Stromal cell of bone marrow (primary cell): ENCODE data around the gene MSI2.

ENCODE experiments used
- DNase-seq: peaks from one replicate; pipeline ENCODE4 v3.0.0-alpha.2; 2012; ENCODE audit warnings: low read depth

Gene MSI2

DNA sequence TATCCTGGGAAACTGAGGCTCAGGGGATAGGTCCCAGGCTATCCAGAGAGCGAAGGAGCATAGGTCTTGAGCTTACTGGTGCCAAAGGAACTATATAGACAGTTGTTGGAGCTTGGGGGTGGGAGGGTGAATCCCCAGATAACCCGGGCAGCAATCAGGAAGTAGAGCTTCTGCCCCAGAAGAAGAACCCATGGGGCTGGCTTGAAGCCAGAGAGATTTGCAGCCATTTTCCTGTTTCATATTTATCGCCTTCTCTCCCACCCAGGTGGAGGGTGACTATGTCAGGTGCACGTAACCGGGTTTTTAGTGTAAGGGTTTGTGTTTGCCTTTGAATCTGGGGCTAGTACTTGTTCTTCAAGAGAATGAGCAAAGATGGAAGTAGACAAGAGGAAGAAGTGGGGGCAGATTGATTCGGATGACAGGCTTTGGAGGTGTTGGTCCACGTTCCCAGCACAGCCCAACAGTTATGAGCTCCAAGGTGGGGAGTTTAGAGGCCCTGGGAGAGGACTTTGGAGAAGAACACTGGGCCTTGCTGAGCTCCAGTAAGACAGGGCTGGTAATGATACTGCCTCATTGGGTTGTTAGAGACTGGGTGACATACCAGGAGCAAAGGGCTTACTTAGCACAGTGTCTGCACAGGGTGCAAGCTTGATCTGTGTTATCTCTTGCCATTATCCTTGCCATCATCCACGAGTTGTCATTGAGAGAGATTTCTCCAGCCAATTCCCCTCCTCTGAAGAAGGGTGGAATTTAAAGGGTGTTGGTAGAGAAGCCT, 343.1 kb downstream of the MSI2 start:
- DNase-seq = no peak

DNA sequence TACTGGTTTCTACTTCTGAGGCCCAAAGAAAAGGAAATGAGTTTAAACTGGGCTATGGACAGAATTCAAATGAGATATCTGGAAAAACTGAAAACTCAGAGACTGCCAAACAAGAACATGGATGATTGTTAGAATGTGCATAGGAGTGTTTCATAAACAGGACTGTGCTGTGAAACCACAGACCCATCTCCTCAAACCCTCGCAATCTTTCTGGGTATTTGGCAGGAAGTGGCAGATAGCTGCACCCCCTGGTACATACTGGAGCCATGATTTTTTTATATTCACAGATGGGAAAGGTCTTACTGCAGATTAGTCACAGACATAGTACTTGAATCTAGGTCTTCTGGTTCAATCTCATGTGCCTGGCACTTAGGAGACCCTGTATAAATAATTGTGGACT, 343.8 kb downstream of the MSI2 start:
- DNase-seq = no peak

DNA sequence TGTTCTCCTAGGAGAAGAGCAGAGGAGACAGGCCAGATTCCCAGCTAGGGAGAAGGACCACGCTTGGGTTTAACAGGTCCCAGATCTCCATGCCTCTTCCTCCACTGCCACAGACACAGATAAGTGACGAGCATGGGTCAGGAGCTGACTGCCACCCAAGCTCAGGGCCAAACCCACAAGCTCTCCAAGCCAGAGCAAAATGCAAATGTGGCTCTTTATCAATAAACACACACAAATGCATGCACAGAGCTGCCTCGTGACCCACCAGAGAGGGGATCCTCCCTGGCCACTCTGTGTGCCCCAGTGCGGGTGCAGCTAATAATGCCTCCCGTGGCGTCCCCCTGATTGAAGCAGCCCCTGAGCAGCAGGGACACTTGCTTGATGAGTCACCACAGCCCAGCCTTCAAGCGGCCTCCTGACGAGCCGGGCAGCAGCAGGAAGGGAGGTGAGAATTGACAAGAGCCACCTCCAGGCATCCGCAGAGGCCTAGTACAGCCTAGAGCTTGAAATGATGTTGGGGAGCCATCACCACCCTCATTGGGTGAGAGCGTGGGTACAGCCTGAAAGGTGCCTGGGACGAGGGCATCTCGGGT, 344.9 kb downstream of the MSI2 start:
- DNase-seq = no peak

DNA sequence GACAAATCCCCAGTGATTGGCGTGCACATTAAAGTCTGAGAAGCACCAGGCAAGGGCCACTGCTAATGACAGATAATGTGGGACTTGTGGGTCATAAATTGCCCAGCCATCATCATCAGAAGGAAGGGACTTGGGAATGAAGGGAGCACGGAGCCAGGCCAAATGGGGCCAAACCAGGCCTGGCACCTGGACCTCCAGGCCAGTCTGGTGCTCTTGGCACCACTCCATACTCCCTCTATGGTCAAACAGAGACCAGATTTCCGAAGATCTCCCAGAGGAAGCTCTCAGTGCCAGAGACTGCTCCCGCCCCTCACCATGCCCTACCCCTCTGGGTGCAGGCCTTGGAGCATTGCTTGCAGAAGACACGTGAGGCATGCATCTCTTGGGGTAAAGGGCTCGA, 346.6 kb downstream of the MSI2 start:
- DNase-seq = no peak

DNA sequence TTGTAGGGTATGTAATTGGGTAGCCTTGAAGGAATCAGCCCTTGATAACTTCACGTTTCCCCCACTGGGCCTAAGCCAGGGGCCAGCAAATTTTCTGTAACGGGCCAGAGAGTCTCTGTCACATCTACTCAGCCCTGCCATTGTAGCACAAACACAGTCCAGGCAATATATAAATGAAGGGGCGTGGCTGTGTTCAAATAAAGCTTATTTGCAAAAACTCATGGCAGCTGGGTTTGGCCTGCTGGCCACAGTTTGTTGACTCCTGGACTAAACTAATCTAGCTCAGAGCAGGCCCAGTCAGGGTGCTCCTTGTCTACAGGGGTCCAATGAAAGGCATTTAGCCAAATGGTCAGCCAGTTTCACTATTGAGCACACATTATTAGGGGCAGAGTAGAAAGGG, 347.2 kb downstream of the MSI2 start:
- DNase-seq = no peak

DNA sequence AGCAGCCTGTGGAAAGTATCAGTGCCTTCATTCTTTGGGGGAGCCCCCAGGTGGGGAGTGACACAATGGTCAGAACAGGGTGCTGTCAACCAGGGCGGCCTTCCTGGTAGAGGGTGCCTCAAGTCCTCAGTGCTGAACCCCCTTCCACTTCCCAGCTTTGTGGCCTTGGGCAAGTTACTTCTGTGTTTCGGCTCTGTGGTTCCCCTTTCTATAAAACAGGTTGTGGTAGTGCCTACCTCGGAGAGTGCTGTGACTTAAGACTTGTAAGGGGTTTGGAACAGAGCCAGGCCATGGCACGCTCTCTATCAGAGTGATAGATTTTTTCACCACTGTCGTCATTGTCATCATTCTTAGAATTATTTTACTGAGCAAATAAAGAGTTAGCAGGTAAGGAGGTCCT, 347.7 kb downstream of the MSI2 start:
- DNase-seq = no peak

DNA sequence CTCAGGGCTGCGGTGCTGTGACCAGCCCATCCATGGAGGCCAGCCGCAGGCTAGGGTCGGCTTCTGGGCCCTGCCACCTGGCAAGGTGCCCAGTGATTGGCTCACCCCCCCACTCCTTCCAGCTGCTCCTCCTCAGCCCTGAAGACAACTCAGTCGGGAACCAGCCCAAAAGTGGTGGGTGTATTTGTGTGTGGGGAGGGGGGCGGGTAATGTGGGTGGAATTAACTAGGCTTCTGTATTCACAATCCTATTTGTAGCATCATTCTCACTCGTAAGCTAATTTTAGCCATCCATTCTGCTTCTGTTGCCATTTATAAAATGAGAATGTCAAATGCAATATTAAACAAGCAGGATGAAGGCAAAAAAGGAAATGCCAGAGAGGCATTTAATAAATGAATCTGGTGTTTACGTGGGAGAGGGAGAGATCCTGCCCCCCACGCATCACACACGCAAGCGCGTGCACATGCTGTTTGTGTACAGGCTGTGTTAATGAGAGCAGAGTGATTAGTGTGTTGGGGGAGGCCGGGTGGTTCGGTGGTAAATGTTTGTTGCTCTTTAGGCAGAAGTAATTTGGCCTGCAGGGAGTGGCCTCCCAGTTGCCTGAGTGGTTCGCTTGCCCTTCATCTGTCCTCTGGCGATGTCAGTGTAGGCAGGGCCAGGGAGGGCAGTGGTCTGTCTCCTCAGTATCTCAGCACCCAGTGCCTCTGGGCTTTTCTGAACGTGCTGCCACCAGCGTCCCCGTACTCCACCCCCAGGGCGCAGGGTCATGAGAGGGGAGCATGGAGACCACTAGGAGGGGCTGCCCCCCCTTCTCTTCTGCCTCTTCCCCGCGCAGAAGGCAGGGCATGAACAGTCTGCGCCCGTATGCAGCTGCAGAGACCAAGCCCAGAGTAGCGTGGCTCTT, 348.7 kb downstream of the MSI2 start:
- no peak for DNase-seq

DNA sequence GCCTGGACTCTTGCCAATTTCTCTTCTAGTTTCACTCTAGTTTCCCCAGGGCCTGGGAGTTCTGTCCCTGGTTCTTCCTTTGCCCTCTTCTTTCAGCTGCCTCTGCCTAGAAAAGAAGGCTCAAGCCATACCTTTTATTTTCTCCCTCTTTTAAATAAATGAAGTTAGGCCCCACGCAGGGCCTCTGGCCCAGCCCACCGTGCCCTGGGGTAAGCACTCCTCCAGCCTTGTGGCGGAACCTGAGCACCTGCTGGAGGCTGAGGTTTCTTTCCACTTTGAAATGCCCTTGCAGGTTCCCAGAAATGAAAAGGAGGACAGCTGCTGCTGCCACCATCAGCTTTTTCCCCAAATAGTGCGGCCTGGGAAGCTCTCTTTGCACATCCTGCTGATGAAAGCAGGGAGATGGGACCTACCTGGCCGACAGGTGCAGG, 349.4 kb downstream of the MSI2 start:
- DNase-seq = no peak

DNA sequence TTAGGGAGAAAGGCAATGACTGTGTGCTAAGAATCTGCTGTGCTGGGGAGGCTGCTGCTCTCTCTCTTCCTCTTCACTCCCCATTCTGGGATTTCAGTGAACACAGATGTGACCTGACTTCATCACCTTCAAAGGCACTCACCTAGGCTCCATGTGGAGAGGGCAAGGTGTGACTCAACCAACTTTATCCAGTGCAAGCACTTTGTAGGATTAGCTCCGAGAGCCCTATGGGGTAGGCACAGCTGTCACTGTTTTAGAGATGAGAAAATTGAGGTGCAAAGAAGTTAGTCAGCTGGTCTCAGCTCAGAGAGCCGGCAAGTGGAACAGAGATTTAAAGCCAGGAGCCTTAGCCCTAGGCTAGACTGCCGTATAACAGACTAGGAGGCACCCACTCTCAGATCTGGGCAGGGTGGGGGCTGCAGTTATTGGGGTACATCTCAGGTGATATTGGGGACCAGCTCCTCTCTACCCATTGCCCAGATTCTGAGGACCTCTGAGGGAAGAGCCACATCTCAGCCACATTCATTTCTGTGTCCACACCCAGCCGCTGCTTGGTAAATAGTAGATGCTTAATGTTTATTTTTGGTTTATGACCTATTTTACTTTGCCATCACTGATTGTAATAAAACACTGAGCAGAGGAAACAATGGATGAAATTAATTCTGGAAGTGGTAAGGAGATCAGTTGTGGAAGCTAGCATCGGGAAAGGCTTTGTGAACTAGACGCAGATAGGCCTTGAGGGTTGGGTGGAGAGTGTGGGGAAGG, 350.0 kb downstream of the MSI2 start:
- no peak for DNase-seq

DNA sequence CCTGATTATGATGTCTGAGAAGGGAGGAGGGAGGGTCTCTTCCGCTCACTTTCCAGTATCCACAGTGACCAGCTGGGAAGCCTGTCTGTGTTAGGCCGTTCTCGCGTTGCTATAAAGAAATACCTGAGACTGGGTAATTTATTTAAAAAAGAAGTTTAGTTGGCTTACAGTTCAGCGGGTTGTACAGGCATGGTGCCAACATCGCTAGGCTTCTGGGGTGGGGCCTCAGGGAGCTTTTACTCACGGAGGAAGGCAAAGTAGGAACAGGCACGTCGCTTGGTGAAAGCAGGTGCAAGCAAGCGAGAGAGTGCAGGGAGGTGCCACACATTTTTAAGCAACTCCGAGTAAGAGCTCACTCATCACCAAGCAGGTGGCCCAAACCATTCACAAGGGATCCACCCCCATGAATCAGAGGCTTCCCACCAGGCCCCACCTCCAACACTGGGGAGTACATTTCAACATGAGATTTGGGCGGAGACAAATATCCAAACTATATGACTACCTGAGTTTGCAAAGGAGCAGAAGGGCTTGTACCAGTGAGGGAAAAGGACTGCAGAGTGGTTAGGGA, 351.3 kb downstream of the MSI2 start:
- DNase-seq = no peak

DNA sequence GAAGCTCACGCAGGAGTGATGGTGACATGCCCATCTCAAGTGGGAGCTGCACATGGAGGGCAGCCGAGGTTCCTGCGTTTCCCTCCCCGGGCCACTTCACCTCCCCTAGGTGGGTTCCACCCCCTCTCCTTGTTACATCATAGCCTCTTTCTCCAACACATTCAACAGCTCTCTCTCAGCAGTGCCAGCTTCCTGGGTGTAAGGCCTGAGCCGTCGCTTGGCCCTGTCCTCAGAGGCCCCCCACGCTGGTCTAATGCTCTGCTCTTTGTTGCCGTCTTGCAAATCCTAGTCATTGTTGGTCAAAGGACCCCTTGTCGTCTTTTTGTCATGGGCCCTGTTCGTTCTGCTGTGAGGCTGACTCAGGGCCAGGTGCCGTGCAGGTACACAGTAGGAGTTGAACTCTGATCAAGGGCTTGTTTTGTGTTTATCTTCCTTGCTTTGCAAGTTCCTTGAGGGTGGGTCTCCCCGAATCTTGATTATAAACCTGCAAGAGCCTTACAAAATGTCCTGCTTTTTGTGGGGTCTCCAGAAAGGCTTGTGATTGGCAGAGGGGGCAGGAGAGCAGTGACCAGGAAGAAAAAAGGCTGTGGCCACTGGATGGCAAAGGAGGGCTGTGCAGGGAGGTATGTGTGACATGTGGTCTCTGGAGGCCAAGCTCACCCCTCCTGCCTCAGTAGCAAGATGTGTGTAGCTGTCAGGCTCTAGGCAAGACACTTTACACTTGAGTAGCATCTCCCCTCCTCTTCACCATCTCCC, 352.2 kb downstream of the MSI2 start:
- DNase-seq = no peak

DNA sequence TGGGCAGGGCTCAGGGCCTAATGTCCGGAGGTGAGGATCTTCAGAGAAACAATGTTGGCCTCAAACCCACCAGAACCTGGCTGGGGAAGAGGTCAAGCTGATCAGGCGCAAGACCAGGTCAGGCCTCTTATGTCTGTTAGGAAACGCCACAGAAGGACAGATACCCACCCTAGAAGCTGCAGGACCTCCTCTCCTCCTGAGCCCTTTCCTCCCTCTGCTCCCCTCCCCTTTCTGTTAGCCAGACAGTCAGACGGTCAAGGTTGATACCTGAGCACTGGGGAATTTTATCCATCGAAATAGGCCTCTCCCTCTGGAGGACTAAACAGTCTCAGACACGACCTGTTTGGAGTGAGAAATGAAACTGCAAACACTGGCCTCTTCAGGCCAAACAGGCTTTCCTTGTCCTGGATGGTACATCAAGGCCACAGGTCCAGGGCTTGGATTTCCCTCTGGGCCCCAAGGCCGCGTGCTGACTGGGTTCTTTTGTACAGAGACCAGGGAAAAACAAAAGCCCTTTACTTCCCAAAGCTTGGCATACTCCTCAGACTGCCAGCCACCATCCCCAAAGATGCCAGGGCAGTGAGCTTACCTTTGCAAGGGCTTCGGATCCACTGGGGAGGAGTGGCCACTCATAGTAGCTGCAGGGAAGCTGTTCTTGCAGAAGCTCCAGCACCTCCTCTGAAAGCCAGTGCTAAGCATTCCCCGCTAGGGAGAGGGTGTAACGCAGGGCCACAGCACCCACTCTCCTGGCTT, 353.0 kb downstream of the MSI2 start:
- DNase-seq = no peak

DNA sequence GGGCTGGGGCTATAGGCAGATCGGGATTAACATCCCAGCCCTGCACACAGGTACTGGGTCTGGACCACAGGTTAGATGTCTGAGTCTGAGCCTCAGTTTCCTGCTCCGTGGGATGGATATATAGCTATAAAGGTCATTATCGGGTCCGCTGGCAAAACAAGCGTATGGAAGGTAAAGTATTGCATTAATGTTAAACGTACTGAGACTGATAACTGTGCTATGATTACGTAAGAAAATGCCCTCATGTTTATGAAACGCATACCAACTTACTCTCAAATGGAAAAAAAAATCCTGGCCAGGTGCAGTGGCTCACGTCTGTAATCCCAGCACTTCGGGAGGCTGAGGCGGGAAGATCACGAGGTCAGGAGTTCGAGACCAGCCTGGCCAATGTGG, 353.6 kb downstream of the MSI2 start:
- no peak for DNase-seq

DNA sequence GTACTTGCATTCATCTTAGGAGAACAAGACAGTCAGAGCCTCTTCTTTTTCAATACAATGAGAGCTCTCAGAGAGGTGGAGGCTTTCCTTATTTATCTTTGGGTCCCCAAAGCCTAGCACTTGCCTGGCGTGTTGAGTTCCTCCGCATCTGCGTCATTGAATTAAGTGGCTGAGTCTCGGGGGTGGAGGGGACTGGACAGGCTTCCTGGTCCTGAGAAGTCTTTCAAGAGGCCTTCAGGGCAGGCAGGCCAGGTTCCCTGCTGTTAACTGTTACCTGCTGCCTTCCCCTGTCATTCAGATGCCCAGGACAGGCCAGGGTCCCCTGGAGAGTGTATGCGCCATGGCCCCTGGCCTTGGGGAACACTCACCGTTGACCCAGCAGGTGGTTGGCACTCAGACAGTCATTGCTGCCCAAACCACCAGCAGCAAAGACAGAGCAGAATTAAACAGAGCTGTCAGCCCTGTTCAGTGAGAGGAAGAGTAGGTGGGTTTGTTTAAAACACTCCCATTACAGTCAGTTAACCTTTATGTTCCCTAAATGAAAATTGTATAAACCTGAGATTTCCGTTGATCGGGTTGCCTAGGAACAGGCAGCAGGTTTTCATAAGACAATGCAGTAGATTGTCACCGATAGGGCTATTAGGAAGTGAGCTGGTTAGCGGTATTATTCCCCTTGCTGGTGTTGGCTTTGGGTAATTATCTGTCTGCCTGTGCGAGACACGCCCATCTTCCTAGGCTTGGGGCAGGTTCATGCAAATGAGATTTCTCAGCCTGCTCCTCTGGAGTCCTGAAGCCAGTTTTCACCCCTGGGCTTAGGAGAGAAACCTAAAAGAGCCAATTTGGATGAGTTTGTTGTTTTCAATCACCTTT, 356.1 kb downstream of the MSI2 start:
- DNase-seq = no peak

DNA sequence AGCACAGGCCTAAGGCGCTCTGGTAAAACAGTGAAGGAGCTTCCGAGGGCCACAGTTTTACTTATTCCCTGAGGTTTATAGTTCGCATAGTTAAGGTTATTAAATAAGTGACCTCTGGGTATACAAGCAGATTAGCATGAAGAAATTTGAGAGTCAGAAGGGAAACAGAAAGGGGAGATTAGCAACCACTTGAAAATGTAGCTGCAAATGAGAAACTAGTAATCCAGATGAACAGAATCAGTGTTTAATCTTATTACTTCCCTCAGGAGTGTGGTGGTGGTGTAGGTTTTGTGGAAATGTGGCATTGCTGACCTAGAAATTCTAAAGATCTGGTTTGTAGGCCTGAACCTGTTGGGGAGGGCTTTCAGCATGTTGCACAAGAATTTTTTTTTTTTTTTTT, 358.4 kb downstream of the MSI2 start:
- no peak for DNase-seq

DNA sequence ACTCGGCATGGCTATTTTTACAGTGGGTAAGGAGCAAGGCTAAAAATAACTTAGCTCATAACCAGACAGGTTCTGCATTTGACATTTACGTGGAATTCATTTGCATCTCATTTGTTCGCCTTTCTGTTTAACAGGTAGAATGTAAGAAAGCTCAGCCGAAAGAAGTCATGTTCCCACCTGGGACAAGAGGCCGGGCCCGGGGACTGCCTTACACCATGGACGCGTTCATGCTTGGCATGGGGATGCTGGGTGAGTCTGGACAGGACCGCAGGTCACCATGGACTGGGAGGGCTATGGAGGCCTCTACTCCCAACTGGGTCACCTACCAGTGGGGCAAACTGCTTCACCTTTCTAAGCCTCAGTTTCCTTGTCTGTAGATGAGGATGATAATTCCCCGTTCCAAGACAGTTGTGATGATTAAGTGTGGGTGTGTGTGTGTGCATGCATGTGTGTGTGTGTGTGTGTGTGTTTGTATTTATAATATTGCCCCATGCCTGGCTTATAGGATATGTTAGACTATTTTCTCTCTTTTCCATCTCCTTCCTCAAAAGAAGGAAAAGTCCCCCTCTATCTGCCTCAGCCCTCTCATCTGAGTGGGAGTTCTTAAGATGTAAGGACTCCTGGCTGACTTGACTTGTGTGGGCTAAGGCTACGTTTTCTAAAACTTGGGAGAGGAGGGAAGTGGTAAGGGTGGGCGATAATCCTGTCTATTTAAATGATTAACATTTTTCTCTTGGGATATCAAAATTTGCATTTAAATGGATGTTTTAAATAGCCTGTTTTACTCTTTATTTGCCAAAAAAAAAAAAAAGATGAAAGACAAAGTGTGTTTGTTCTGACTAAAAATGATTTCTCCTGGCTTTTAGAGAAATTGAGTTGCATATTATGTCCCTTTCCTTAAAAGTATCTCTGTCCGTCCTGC, 359.8 kb downstream of the MSI2 start:
- DNase-seq = no peak

DNA sequence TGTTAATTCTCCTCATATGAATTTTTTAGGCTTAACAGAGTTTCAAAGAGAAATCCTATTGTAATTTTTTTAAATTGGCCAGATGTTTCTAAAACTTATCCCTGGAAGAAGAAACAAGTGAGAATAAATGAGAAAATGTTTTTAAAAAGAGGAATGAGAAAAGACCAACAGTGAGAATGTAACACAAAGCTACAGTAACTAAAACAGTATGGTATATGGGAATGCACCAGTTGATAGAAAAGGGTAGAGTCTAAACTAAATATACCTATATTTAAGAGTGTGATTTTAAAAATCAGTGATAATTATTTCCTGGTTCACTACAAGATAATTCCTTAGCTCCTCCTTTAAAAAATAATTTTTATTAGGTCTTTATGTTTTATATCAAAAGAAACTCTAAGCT, 360.9 kb downstream of the MSI2 start:
- no peak for DNase-seq
